HepG2 (cell line): ENCODE measurements around the gene CHRNB1. TPM values are rescaled to one million over a fixed set of nuclear protein-coding genes. Genes with fewer than 3 reads are reported as not detected.
A peak's percentile ranks its signal among the peaks of the same experiment; 100 is the strongest.

Source experiments
- EED ChIP-seq: sonication (generic); formaldehyde crosslinking; IDR thresholded peaks from 2 replicates; pipeline ENCODE4 v1.5.0; 2020; ENCODE audit warnings: mild to moderate bottlenecking, missing genetic modification reagents
- MED13 ChIP-seq: sonication (generic); formaldehyde crosslinking; IDR thresholded peaks from 2 replicates; pipeline ENCODE4 v1.5.0; 2020; ENCODE audit warnings: missing genetic modification reagents
- SNAI1 ChIP-seq: sonication (generic); formaldehyde crosslinking; IDR thresholded peaks from 2 replicates; pipeline ENCODE4 v1.5.0; 2020; ENCODE audit warnings: mild to moderate bottlenecking, missing genetic modification reagents, borderline replicate concordance
- SRF ChIP-seq: IDR thresholded peaks from 2 replicates; pipeline ENCODE4 v1.6.1; 2011; ENCODE audit warnings: mild to moderate bottlenecking, low read depth, low read length, moderate library complexity
- TEAD3 ChIP-seq: optimal IDR thresholded peaks from 2 replicates; pipeline ENCODE3; 2016; ENCODE audit warnings: borderline replicate concordance
- ZNF567 ChIP-seq: sonication (generic); formaldehyde crosslinking; IDR thresholded peaks from 2 replicates; pipeline ENCODE4 v1.8.1; 2023; ENCODE audit warnings: mild to moderate bottlenecking, missing genetic modification reagents, borderline replicate concordance
- polyA plus RNA-seq, 8 experiments: library from polyadenylated mRNA; depleted of rRNA in 3 of 8; stranded (reverse) in 7 of 8; unstranded in 1 of 8; fragments of >200 nt; fragmentation: Illumina TruSeq in 4 of 8; extraction: Trizol in 4 of 8; gene quantifications; 2 replicates each; pipeline versions ENCODE4 v1.2.1 to v1.2.3, GENCODE V29; 2011 to 2016; ENCODE audit warnings: low read depth in 4 of 8, missing spikeins in 1 of 8, mixed read lengths in 1 of 8; ENCODE audit not compliant: insufficient read depth in 1 of 8
- total RNA-seq, 5 experiments: library from RNA; depleted of rRNA; stranded (reverse); fragments of >200 nt; fragmentation: Illumina TruSeq; extraction: Trizol; gene quantifications; 2 replicates each; pipeline ENCODE4 v1.2.3, GENCODE V29; 2016; ENCODE audit warnings: low read depth in 1 of 5
- TF ChIP-seq, protein P1 (sequence below): sonication (generic); formaldehyde crosslinking; IDR thresholded peaks from 2 replicates; pipeline ENCODE4 v1.4.0; 2020; ENCODE audit warnings: mild to moderate bottlenecking, missing genetic modification reagents
- TF ChIP-seq, protein P2 (sequence below): sonication (generic); formaldehyde crosslinking; conservative IDR thresholded peaks from 2 replicates; pipeline ENCODE4 v1.4.0; 2020; ENCODE audit warnings: mild to moderate bottlenecking, missing genetic modification reagents, moderate library complexity
- TF ChIP-seq, protein P3 (sequence below), 2 experiments: sonication (generic) in 1 of 2; formaldehyde crosslinking in 1 of 2; IDR thresholded peaks; 2 replicates each; pipeline versions ENCODE4 v1.6.1 to v1.9.0; 2014 to 2022; ENCODE audit warnings: antibody characterized with exemption in 1 of 2, borderline replicate concordance in 1 of 2, inconsistent platforms in 1 of 2, low read depth in 1 of 2, missing genetic modification reagents in 1 of 2

The CHRNB1 gene
- total and polyA plus RNA-seq, 2 of the 13 experiments (the other 11 are each of a cell fraction or from before 2014, with no cell fraction given), result 5.4 to 33.7 TPM

DNA sequence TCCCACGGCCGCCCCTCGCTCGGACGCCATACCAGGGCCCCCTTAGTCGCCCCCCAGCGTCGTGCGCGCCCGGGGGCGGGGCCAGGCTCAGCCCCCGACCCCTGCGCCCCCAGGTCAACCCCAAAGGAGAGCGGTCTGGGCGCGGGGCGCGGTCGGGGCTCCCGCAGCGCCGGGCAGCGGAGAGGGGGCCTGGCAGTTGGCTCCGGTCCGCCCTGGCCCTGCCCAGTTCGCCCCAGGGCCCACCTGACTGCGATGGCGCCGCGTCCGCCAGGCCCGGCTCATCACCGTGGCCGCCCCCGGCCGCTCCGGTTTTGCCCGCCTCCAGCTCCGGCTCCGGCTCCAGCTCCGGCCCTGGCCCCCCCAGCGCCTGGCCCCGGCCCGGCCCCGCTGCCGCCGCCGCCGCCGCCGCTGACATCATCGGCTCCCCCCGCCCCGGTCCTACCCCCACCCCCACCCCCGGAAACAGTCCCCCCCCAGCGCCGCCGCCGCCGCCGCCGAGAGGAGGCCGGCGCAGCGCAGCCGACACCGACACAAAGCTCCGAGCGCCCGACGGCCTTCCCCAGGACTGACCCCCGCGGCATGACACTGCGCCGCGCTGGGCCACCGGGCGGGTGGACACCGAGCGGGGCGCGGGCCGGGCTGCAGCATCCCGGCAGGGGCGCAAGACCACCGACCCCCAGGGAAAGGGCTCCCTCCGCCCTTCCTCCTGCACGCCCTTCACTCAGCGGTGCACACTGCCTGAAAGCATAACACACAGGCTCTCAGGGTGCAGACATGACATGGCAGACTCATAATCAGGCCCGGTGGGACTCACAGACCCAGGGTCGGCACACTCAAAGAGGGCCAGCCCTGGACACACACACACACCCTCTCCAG lies 34.6 kb downstream of the CHRNB1 start, which contains the start of gene ZBTB4 (continued):
- TF ChIP-seq, protein P1, sequence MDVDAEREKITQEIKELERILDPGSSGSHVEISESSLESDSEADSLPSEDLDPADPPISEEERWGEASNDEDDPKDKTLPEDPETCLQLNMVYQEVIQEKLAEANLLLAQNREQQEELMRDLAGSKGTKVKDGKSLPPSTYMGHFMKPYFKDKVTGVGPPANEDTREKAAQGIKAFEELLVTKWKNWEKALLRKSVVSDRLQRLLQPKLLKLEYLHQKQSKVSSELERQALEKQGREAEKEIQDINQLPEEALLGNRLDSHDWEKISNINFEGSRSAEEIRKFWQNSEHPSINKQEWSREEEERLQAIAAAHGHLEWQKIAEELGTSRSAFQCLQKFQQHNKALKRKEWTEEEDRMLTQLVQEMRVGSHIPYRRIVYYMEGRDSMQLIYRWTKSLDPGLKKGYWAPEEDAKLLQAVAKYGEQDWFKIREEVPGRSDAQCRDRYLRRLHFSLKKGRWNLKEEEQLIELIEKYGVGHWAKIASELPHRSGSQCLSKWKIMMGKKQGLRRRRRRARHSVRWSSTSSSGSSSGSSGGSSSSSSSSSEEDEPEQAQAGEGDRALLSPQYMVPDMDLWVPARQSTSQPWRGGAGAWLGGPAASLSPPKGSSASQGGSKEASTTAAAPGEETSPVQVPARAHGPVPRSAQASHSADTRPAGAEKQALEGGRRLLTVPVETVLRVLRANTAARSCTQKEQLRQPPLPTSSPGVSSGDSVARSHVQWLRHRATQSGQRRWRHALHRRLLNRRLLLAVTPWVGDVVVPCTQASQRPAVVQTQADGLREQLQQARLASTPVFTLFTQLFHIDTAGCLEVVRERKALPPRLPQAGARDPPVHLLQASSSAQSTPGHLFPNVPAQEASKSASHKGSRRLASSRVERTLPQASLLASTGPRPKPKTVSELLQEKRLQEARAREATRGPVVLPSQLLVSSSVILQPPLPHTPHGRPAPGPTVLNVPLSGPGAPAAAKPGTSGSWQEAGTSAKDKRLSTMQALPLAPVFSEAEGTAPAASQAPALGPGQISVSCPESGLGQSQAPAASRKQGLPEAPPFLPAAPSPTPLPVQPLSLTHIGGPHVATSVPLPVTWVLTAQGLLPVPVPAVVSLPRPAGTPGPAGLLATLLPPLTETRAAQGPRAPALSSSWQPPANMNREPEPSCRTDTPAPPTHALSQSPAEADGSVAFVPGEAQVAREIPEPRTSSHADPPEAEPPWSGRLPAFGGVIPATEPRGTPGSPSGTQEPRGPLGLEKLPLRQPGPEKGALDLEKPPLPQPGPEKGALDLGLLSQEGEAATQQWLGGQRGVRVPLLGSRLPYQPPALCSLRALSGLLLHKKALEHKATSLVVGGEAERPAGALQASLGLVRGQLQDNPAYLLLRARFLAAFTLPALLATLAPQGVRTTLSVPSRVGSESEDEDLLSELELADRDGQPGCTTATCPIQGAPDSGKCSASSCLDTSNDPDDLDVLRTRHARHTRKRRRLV (CRISPR knock-in tag), result no peak
- TF ChIP-seq SNAI1 (CRISPR knock-in tag) (no peak), ZNF567 (CRISPR knock-in tag) (no peak), TEAD3 (CRISPR knock-in tag) (peak; percentile 86), EED (CRISPR knock-in tag) (no peak), MED13 (CRISPR knock-in tag) (no peak), SRF (no peak)
- TF ChIP-seq, protein P2, sequence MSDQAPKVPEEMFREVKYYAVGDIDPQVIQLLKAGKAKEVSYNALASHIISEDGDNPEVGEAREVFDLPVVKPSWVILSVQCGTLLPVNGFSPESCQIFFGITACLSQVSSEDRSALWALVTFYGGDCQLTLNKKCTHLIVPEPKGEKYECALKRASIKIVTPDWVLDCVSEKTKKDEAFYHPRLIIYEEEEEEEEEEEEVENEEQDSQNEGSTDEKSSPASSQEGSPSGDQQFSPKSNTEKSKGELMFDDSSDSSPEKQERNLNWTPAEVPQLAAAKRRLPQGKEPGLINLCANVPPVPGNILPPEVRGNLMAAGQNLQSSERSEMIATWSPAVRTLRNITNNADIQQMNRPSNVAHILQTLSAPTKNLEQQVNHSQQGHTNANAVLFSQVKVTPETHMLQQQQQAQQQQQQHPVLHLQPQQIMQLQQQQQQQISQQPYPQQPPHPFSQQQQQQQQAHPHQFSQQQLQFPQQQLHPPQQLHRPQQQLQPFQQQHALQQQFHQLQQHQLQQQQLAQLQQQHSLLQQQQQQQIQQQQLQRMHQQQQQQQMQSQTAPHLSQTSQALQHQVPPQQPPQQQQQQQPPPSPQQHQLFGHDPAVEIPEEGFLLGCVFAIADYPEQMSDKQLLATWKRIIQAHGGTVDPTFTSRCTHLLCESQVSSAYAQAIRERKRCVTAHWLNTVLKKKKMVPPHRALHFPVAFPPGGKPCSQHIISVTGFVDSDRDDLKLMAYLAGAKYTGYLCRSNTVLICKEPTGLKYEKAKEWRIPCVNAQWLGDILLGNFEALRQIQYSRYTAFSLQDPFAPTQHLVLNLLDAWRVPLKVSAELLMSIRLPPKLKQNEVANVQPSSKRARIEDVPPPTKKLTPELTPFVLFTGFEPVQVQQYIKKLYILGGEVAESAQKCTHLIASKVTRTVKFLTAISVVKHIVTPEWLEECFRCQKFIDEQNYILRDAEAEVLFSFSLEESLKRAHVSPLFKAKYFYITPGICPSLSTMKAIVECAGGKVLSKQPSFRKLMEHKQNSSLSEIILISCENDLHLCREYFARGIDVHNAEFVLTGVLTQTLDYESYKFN (CRISPR knock-in tag), result no peak; the same call in none of the 2 replicates
- TF ChIP-seq, protein P3, sequence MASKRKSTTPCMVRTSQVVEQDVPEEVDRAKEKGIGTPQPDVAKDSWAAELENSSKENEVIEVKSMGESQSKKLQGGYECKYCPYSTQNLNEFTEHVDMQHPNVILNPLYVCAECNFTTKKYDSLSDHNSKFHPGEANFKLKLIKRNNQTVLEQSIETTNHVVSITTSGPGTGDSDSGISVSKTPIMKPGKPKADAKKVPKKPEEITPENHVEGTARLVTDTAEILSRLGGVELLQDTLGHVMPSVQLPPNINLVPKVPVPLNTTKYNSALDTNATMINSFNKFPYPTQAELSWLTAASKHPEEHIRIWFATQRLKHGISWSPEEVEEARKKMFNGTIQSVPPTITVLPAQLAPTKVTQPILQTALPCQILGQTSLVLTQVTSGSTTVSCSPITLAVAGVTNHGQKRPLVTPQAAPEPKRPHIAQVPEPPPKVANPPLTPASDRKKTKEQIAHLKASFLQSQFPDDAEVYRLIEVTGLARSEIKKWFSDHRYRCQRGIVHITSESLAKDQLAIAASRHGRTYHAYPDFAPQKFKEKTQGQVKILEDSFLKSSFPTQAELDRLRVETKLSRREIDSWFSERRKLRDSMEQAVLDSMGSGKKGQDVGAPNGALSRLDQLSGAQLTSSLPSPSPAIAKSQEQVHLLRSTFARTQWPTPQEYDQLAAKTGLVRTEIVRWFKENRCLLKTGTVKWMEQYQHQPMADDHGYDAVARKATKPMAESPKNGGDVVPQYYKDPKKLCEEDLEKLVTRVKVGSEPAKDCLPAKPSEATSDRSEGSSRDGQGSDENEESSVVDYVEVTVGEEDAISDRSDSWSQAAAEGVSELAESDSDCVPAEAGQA (IDR thresholded peaks at IDR 0.05; ENCODE audit: low read depth), result no peak
- TF ChIP-seq, protein P3 (CRISPR knock-in tag; IDR thresholded peaks at IDR 0.05; ENCODE audit: borderline replicate concordance), result no peak
